A673 (cell line): Measurements from ENCODE around the gene LIPJ. TPM values are rescaled to one million over a fixed set of nuclear protein-coding genes. Genes with fewer than 3 reads are reported as not detected.

ENCODE experiments used
- BruUV-seq: library from RNA; stranded (reverse); fragments of 400-500 nt; replicated peaks from 2 replicates; lab custom pipeline; 2021; lab: Mats Ljungman, UMichigan
- CTCF ChIA-PET: fragments of 300-600 bp; sonication (Branson Sonifier 250); formaldehyde crosslinking; loops from one replicate; lab custom pipeline; 2022; ENCODE audit warnings: antibody characterized with exemption; lab: Charles Lee
- POLR2A ChIA-PET: fragments of 300-600 bp; sonication (Branson Sonifier 250); formaldehyde crosslinking; loops from one replicate; lab custom pipeline; 2022; ENCODE audit warnings: antibody characterized with exemption; ENCODE audit not compliant: low non-redundant PET; lab: Charles Lee
- DNase-seq: peaks from one replicate; pipeline ENCODE4 v3.0.0-alpha.2; 2015; ENCODE audit warnings: low spot score
- H3K27ac ChIP-seq: fragments of 200-600 bp; sonication (generic); 2 replicates; pipeline ENCODE4 v1.5.1; 2016; ENCODE audit warnings: mixed run types, low read depth, mild to moderate bottlenecking, mixed read lengths, antibody characterized with exemption, low read length; ENCODE audit not compliant: poor library complexity, severe bottlenecking
- H3K27me3 ChIP-seq: fragments of 200-600 bp; sonication (generic); replicated peaks from 2 replicates; pipeline ENCODE4 v1.6.1; 2017; ENCODE audit warnings: mixed run types, low read depth, mild to moderate bottlenecking, mixed read lengths, antibody characterized with exemption, low read length; ENCODE audit not compliant: insufficient read depth, poor library complexity
- H3K36me3 ChIP-seq: fragments of 200-600 bp; sonication (generic); 2 replicates; pipeline ENCODE4 v1.6.1; 2016; ENCODE audit warnings: mixed run types, mild to moderate bottlenecking, mixed read lengths, antibody characterized with exemption, low read length; ENCODE audit not compliant: insufficient read depth, poor library complexity, severe bottlenecking
- H3K4me1 ChIP-seq: fragments of 200-600 bp; sonication (generic); 2 replicates; pipeline ENCODE4 v1.6.1; 2017; ENCODE audit warnings: mixed run types, mild to moderate bottlenecking, mixed read lengths, antibody characterized with exemption, low read length; ENCODE audit not compliant: insufficient read depth, poor library complexity, severe bottlenecking
- H3K4me3 ChIP-seq: fragments of 200-600 bp; sonication (generic); 2 replicates; pipeline ENCODE4 v1.5.1; 2016; ENCODE audit warnings: low read depth, mixed run types, mild to moderate bottlenecking, mixed read lengths, low read length; ENCODE audit not compliant: poor library complexity, severe bottlenecking
- H3K9me3 ChIP-seq: fragments of 200-600 bp; sonication (generic); 2 replicates; pipeline ENCODE4 v1.6.1; 2016; ENCODE audit warnings: mixed run types, low read depth, mild to moderate bottlenecking, mixed read lengths, antibody characterized with exemption, low read length; ENCODE audit not compliant: poor library complexity, severe bottlenecking
- EZH2 ChIP-seq: fragments of 200-600 bp; sonication (generic); IDR thresholded peaks from 2 replicates; pipeline ENCODE4 v1.6.1; 2017; ENCODE audit warnings: borderline replicate concordance, low read depth, mild to moderate bottlenecking, mixed read lengths, antibody characterized with exemption, low read length; ENCODE audit not compliant: poor library complexity, severe bottlenecking
- intact Hi-C: fragments of 100-400 bp; cut with micrococcal nuclease; formaldehyde crosslinking; loops from one replicate; pipeline ENCODE4 v1.10.0; 2022; ENCODE audit not compliant: unreplicated experiment
- total RNA-seq: library from RNA; stranded (reverse); gene quantifications from 2 replicates; pipeline ENCODE4 v1.2.3, GENCODE V29; 2021
- TF ChIP-seq, protein P1 (sequence below): fragments of 300-800, 200-600 bp; sonication (generic); conservative IDR thresholded peaks from 2 replicates; pipeline ENCODE4 v1.5.1; 2017; ENCODE audit warnings: low read depth, mild to moderate bottlenecking, antibody characterized with exemption, low read length, moderate library complexity, mixed read lengths

LIPJ gene
- total RNA-seq, 1 experiment from 2014 or later, result 0.11 TPM

DNA sequence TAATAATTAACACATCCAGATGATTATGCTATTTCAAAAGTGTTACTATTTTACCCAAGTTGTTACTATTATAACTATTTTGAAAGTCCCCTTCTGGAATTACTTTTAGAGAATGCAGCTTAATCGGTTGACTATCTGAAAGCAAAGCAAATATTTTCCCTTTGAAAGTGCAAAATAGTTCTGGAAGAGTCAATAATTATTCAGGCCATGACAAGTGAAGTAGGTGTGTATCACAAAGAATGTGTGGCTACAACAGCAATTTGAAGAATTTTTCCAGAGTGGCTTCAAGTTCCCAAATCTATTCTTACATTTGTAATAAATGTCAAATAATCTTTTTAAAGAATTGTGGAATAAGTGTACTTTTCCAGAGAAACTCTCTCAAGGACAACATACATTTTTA, 46.2 kb upstream of the LIPJ start:
- Histone ChIP-seq H3K9me3 (no peaks in the 10 kb centered on the region), H3K4me1 (no peaks in the 10 kb centered on the region), H3K27me3 (no peaks in the 10 kb centered on the region), H3K36me3 (no peaks in the 10 kb centered on the region), H3K27ac (no peak overlapping the region), H3K4me3 (no peak overlapping the region)
- BruUV-seq, result no TSS peak
- ChIA-PET CTCF (no interaction called here), POLR2A (no interaction called here)
- intact Hi-C loops, result no loop called here
- DNase-seq, result no peak
- no peak for TF ChIP-seq EZH2
- TF ChIP-seq, protein P1, sequence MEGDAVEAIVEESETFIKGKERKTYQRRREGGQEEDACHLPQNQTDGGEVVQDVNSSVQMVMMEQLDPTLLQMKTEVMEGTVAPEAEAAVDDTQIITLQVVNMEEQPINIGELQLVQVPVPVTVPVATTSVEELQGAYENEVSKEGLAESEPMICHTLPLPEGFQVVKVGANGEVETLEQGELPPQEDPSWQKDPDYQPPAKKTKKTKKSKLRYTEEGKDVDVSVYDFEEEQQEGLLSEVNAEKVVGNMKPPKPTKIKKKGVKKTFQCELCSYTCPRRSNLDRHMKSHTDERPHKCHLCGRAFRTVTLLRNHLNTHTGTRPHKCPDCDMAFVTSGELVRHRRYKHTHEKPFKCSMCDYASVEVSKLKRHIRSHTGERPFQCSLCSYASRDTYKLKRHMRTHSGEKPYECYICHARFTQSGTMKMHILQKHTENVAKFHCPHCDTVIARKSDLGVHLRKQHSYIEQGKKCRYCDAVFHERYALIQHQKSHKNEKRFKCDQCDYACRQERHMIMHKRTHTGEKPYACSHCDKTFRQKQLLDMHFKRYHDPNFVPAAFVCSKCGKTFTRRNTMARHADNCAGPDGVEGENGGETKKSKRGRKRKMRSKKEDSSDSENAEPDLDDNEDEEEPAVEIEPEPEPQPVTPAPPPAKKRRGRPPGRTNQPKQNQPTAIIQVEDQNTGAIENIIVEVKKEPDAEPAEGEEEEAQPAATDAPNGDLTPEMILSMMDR, result no peak

DNA sequence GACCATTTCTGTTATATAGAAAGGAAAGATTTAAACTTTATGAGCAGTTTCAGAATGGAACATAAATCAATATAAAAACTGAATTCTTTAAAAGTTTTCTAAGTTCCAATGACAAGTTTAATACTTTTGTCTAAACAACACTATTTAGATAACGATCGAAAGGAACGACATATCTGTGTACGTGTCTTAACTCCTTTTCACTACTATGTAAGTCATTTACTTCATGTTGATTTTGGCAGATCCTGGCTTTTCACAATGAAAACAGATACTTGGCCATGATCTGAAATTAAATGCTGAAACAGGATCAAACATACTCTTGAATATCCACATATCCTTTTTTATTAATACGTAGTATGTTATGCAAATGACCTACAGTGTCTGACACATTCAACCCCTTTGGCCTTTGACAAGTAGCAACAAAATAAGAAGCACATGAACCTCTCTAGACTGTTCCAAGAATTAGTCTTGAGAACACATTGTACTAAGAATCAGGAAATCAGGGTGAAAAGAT, 45.4 kb upstream of the LIPJ start:
- no peak for DNase-seq
- Histone ChIP-seq H3K4me3 (no peak overlapping the region), H3K36me3 (no peaks in the 10 kb centered on the region), H3K4me1 (no peaks in the 10 kb centered on the region), H3K9me3 (no peaks in the 10 kb centered on the region), H3K27ac (no peak overlapping the region), H3K27me3 (no peaks in the 10 kb centered on the region)
- TF ChIP-seq, protein P1, result no peak
- no peak for TF ChIP-seq EZH2
- intact Hi-C loops, result no loop called here
- BruUV-seq, result no TSS peak
- ChIA-PET CTCF (no interaction called here), POLR2A (no interaction called here)

- no TSS peak for BruUV-seq
- TF ChIP-seq, protein P1, result no peak
- TF ChIP-seq EZH2, result no peak
- no peak for DNase-seq
- ChIA-PET CTCF (no interaction called here), POLR2A (no interaction called here)
- Histone ChIP-seq H3K27ac (no peak overlapping the region), H3K9me3 (no peaks in the 10 kb centered on the region), H3K27me3 (no peaks in the 10 kb centered on the region), H3K4me3 (no peak overlapping the region), H3K36me3 (no peaks in the 10 kb centered on the region), H3K4me1 (no peaks in the 10 kb centered on the region)
- intact Hi-C loops, result no loop called here
Observed at GRCh38 chr10:88542522-88542921, 44.0 kb upstream of the LIPJ start.
